ENCODE data around the gene DCDC2C. TPM values are rescaled to one million over a fixed set of nuclear protein-coding genes. Genes with fewer than 3 reads are reported as not detected.

Gene DCDC2C
- total and polyA plus RNA-seq, 2 donors (not counting 1 experiment from before 2014, with no cell fraction given): not detected

DNA sequence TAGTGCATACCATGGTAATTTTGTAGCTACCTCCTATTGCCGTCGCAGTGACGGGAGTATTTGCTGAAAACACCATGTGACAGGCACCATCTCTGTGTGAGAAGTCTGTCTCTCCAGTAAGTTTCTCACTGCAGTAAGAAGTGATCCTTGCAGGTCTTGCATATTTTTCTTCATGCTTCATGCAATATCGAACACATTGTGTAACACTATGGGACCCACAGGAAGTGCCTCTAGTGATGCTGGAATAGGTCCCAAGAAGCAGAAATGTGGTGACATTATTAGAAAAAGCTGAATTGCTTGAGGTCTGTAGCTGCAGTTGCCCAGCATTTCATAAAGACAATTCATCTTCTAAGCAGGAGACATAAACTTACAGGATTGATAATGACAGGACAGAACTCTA, 167.6 kb downstream of the DCDC2C start:
- no peak for TF ChIP-seq CTCF (conservative IDR thresholded peaks at IDR 0.05 in 1 of 2, IDR thresholded peaks at IDR 0.05 in 1 of 2; ENCODE audit: low read depth in 1 of 2, low read length in 2 of 2)
- no peak for TF ChIP-seq EZH2 (IDR thresholded peaks at IDR 0.05; ENCODE audit: low read length, missing control alignments)
- no peaks in the 10 kb centered on the region for H3K79me2 ChIP-seq (ENCODE audit: control insufficient read depth, insufficient read depth, low read length)
- no peaks in the 10 kb centered on the region for H4K20me1 ChIP-seq (ENCODE audit: control insufficient read depth, extremely low read depth, insufficient read depth, low read length)
- H3K9me3 ChIP-seq (ENCODE audit: control insufficient read depth, insufficient read depth, low read depth, low read length): no peaks in the 10 kb centered on the region
- no peak for DNase-seq (ENCODE audit: low read depth in 2 of 2)
- H3K27me3 ChIP-seq (ENCODE audit: control insufficient read depth, insufficient read depth, low read length): no peaks in the 10 kb centered on the region
- no peak overlapping the region for H3K9ac ChIP-seq (ENCODE audit: insufficient read depth, low read length)
- H3K36me3 ChIP-seq (ENCODE audit: control insufficient read depth, insufficient read depth, low read length): no peaks in the 10 kb centered on the region
- H3K4me3 ChIP-seq (replicated peaks in 1 of 4; ENCODE audit: control extremely low read depth in 1 of 4, insufficient read depth in 1 of 4, low read depth in 3 of 4, low read length in 4 of 4): no peak overlapping the region
- H3K4me2 ChIP-seq (ENCODE audit: extremely low read depth, insufficient read depth, low read length): no peak overlapping the region
- no peak overlapping the region for H2AFZ ChIP-seq (ENCODE audit: low read length)
- H3K4me1 ChIP-seq (ENCODE audit: control insufficient read depth, extremely low read depth, insufficient read depth, low read length): no peaks in the 10 kb centered on the region
- no peak overlapping the region for H3K27ac ChIP-seq (ENCODE audit: insufficient read depth, low read length)

DNA sequence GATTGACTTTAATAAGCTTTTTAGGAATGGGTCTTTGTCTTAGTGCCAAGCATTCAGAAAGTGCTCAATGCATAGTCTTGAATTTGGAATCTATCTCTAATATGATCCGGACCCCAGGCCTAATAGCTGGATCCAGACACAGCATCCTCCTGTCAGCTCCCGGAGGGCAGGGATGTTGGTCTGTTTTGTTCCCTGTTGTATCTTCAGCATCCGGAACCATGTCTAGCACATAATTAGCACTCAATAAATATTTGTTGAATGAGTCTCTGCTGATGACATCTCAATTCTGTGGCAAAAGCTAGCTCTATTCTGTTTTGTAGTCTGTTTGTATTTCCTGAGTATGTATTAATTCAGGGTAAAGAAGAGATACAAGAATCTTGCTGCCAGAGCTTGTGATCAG, 169.1 kb downstream of the DCDC2C start:
- no peaks in the 10 kb centered on the region for H3K9me3 ChIP-seq (ENCODE audit: control insufficient read depth, insufficient read depth, low read depth, low read length)
- no peaks in the 10 kb centered on the region for H3K36me3 ChIP-seq (ENCODE audit: control insufficient read depth, insufficient read depth, low read length)
- no peak for DNase-seq (ENCODE audit: low read depth in 2 of 2)
- no peak overlapping the region for H3K4me2 ChIP-seq (ENCODE audit: extremely low read depth, insufficient read depth, low read length)
- H3K27me3 ChIP-seq (ENCODE audit: control insufficient read depth, insufficient read depth, low read length): no peaks in the 10 kb centered on the region
- H3K9ac ChIP-seq (ENCODE audit: insufficient read depth, low read length): no peak overlapping the region
- no peak for TF ChIP-seq CTCF (conservative IDR thresholded peaks at IDR 0.05 in 1 of 2, IDR thresholded peaks at IDR 0.05 in 1 of 2; ENCODE audit: low read depth in 1 of 2, low read length in 2 of 2)
- TF ChIP-seq EZH2 (IDR thresholded peaks at IDR 0.05; ENCODE audit: low read length, missing control alignments): no peak
- no peak overlapping the region for H3K27ac ChIP-seq (ENCODE audit: insufficient read depth, low read length)
- no peak overlapping the region for H2AFZ ChIP-seq (ENCODE audit: low read length)
- no peaks in the 10 kb centered on the region for H3K4me1 ChIP-seq (ENCODE audit: control insufficient read depth, extremely low read depth, insufficient read depth, low read length)
- no peaks in the 10 kb centered on the region for H4K20me1 ChIP-seq (ENCODE audit: control insufficient read depth, extremely low read depth, insufficient read depth, low read length)
- no peaks in the 10 kb centered on the region for H3K79me2 ChIP-seq (ENCODE audit: control insufficient read depth, insufficient read depth, low read length)
- H3K4me3 ChIP-seq (replicated peaks in 1 of 4; ENCODE audit: control extremely low read depth in 1 of 4, insufficient read depth in 1 of 4, low read depth in 3 of 4, low read length in 4 of 4): no peak overlapping the region

- Histone ChIP-seq H3K4me2 (ENCODE audit: extremely low read depth, insufficient read depth, low read length) (no peak overlapping the region), H3K9ac (ENCODE audit: insufficient read depth, low read length) (no peak overlapping the region), H3K4me3 (replicated peaks in 1 of 4; ENCODE audit: control extremely low read depth in 1 of 4, insufficient read depth in 1 of 4, low read depth in 3 of 4, low read length in 4 of 4) (no peak overlapping the region), H3K79me2 (ENCODE audit: control insufficient read depth, insufficient read depth, low read length) (no peaks in the 10 kb centered on the region), H3K27me3 (ENCODE audit: control insufficient read depth, insufficient read depth, low read length) (no peaks in the 10 kb centered on the region), H3K27ac (ENCODE audit: insufficient read depth, low read length) (no peak overlapping the region), H3K9me3 (ENCODE audit: control insufficient read depth, insufficient read depth, low read depth, low read length) (no peaks in the 10 kb centered on the region), H4K20me1 (ENCODE audit: control insufficient read depth, extremely low read depth, insufficient read depth, low read length) (no peaks in the 10 kb centered on the region), H3K36me3 (ENCODE audit: control insufficient read depth, insufficient read depth, low read length) (no peaks in the 10 kb centered on the region), H3K4me1 (ENCODE audit: control insufficient read depth, extremely low read depth, insufficient read depth, low read length) (no peaks in the 10 kb centered on the region), H2AFZ (ENCODE audit: low read length) (no peak overlapping the region)
- no peak for DNase-seq (ENCODE audit: low read depth in 2 of 2)
- TF ChIP-seq CTCF (conservative IDR thresholded peaks at IDR 0.05 in 1 of 2, IDR thresholded peaks at IDR 0.05 in 1 of 2; ENCODE audit: low read depth in 1 of 2, low read length in 2 of 2): no peak
- no peak for TF ChIP-seq EZH2 (IDR thresholded peaks at IDR 0.05; ENCODE audit: low read length, missing control alignments)
Measured at GRCh38 chr2:3873899-3874298, 170.5 kb downstream of the DCDC2C start.

Data from fibroblast of lung (primary cell).